ENCODE results near the gene FBXL17. TPM values are rescaled to one million over a fixed set of nuclear protein-coding genes. Genes with fewer than 3 reads are reported as not detected.

Gene FBXL17
- total RNA-seq, 1 donor from 2014 or later = 17.1 TPM

DNA sequence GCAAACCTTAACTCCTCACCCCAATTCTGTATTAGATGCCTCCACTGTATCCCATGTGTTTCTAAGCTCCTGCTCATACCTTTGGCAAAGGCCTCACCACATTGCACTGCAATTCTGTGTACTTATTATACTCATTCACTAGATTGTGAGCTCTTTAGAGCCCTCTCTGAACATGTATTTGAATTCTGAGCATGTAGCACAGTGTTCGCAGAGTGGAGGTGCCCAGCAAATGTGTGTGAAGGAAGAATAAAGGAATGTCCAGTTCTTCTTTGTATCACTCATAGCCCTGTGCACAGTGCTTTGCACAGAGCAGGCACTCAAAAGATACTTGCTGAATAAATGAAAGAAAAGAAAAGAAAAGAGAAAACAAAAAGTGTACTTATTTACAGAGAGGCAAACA, 410.1 kb downstream of the FBXL17 start:
- DNase-seq (no peak), ATAC-seq (no peak)
- Histone ChIP-seq H3K4me1 (no peaks in the 10 kb centered on the region), H3K9me3 (no peaks in the 10 kb centered on the region), H3K27me3 (ENCODE audit: low read depth) (no peaks in the 10 kb centered on the region), H3K27ac (no peak overlapping the region), H3K36me3 (no peaks in the 10 kb centered on the region), H3K4me3 (no peak overlapping the region)
- TF ChIP-seq, protein P1, sequence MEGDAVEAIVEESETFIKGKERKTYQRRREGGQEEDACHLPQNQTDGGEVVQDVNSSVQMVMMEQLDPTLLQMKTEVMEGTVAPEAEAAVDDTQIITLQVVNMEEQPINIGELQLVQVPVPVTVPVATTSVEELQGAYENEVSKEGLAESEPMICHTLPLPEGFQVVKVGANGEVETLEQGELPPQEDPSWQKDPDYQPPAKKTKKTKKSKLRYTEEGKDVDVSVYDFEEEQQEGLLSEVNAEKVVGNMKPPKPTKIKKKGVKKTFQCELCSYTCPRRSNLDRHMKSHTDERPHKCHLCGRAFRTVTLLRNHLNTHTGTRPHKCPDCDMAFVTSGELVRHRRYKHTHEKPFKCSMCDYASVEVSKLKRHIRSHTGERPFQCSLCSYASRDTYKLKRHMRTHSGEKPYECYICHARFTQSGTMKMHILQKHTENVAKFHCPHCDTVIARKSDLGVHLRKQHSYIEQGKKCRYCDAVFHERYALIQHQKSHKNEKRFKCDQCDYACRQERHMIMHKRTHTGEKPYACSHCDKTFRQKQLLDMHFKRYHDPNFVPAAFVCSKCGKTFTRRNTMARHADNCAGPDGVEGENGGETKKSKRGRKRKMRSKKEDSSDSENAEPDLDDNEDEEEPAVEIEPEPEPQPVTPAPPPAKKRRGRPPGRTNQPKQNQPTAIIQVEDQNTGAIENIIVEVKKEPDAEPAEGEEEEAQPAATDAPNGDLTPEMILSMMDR (IDR thresholded peaks at IDR 0.05) = no peak
- intact Hi-C loops (cut with DNase I) = no loop called here

DNA sequence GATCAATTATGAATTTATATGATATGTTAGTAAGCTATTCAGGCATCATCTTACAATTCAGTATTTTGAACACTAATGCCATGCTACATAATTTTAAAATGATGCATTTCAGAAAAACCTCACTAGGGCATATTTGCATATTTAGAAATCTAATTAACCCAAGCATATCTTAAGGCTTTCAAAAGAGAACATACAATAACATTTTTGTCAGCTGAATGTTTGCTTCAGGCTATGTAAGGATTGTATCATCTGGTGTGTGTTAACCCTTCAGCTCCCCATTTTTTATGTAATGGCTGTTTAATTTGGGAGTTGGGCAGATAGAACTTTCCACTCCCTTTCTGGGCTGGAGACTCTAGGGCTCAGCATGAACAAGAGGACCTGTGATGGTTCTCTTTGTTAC, 412.1 kb downstream of the FBXL17 start:
- no peaks in the 10 kb centered on the region for H3K27me3 ChIP-seq (ENCODE audit: low read depth)
- TF ChIP-seq, protein P1 (IDR thresholded peaks at IDR 0.05) = no peak
- no peaks in the 10 kb centered on the region for H3K9me3 ChIP-seq
- no peaks in the 10 kb centered on the region for H3K4me1 ChIP-seq
- ATAC-seq (no peak), DNase-seq (no peak)
- H3K36me3 ChIP-seq = no peaks in the 10 kb centered on the region
- no peak overlapping the region for H3K27ac ChIP-seq
- intact Hi-C loops (cut with DNase I) = no loop called here
- H3K4me3 ChIP-seq = no peak overlapping the region

DNA sequence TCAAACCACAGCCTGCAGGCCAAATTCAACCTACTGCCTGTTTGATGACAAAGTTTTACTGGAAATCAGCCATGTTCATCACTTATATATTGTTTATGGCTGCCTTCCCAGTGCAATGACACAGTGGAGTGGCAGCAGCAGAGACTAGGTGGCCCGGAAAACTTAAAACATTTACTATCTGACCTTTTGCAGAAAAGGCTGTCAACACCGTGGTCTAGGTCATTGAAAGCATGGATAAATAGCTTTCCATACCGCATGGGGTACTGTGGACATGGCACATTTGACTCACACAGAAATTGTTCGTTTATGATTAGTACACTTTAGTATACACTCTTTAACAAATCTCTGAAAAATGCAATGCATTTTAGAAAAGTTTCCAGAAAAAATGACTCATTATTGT, 412.9 kb downstream of the FBXL17 start:
- TF ChIP-seq, protein P1 (IDR thresholded peaks at IDR 0.05) = no peak
- Histone ChIP-seq H3K27me3 (ENCODE audit: low read depth) (no peaks in the 10 kb centered on the region), H3K4me1 (no peaks in the 10 kb centered on the region), H3K36me3 (no peaks in the 10 kb centered on the region), H3K27ac (no peak overlapping the region), H3K9me3 (no peaks in the 10 kb centered on the region), H3K4me3 (no peak overlapping the region)
- DNase-seq (no peak), ATAC-seq (no peak)
- intact Hi-C loops (cut with DNase I) = no loop called here

DNA sequence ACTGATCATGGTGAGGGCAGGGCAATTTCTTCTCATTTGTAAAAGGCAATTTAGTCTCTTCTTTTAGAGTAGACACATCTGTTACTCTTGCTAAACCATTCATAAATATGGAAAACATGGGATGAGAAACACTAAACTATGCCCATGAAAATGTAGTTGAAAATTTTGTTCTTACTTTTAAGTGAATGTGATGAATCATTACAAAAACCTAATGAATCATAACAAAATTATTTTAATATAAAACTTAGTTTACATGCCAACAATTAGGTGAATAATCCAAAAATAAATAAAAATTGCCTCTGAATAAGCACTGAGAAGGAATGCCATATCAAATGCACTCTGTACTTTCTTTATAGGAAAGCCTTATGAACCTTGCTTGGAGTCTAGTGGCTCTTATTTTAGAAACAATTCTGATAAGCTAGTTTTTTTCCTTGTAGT, 413.5 kb downstream of the FBXL17 start:
- intact Hi-C loops (cut with DNase I) = no loop called here
- H3K27ac ChIP-seq = no peak overlapping the region

DNA sequence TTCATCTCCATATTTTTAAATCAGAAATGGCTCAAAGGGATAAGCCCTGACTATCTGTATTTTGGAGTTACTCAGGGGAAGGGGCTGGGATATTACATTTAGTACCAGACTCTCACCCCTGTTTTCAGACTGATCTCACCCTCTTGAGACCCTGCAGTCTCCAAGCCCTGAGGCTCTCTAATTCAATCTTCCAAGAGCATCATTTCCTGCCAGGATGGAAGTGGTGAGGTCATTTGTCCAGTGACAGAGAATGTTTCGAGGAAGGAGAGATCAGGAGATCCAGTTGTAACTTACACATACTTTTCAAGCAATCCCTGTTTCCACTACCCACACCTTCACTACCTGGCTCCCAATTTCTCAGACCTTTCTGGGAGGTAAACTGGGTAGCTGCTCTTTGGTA, 415.7 kb downstream of the FBXL17 start:
- TF ChIP-seq, protein P1 (IDR thresholded peaks at IDR 0.05) = no peak
- Histone ChIP-seq H3K9me3 (no peaks in the 10 kb centered on the region), H3K4me1 (no peaks in the 10 kb centered on the region), H3K4me3 (no peak overlapping the region), H3K27ac (no peak overlapping the region), H3K27me3 (ENCODE audit: low read depth) (no peaks in the 10 kb centered on the region), H3K36me3 (no peaks in the 10 kb centered on the region)
- DNase-seq (no peak), ATAC-seq (no peak)
- intact Hi-C loops (cut with DNase I) = no loop called here

More for the DNA sequence above, 413.5 kb downstream of the FBXL17 start:
- TF ChIP-seq, protein P1 (IDR thresholded peaks at IDR 0.05) = no peak
- no peaks in the 10 kb centered on the region for H3K9me3 ChIP-seq
- H3K27me3 ChIP-seq (ENCODE audit: low read depth) = no peaks in the 10 kb centered on the region
- ATAC-seq = no peak
- no peak for DNase-seq
- no peaks in the 10 kb centered on the region for H3K36me3 ChIP-seq
- H3K4me1 ChIP-seq = no peaks in the 10 kb centered on the region
- H3K4me3 ChIP-seq = no peak overlapping the region

DNA sequence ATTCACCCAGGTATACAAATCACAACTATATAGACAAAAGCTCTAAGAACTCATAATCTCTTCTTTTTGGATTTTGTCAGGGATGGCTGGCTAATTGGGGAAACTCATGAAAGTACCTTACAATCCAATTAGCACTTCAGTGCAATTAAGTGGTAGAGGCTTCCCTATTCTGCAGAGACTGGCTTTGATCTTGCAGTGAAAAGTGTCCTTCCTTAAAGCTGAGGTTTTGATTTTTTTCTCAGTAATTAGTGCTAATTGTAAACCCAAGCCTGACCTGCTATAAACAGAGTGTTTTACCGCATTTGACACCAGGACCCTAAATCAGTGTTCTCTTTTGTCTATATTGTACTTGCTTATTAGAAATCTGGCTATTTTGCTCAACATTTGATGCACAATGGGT, 417.2 kb downstream of the FBXL17 start:
- Histone ChIP-seq H3K4me3 (no peak overlapping the region), H3K27ac (no peak overlapping the region), H3K27me3 (ENCODE audit: low read depth) (no peaks in the 10 kb centered on the region), H3K9me3 (no peaks in the 10 kb centered on the region), H3K4me1 (no peaks in the 10 kb centered on the region), H3K36me3 (no peaks in the 10 kb centered on the region)
- intact Hi-C loops (cut with DNase I) = no loop called here
- ATAC-seq (no peak), DNase-seq (no peak)
- TF ChIP-seq, protein P1 (IDR thresholded peaks at IDR 0.05) = no peak

Measured in lower lobe of right lung (tissue), 2 donors.